CD8-positive, alpha-beta memory T cell (primary cell): ENCODE measurements around the gene CDA. TPM values are rescaled to one million over a fixed set of nuclear protein-coding genes. Genes with fewer than 3 reads are reported as not detected.
A peak's percentile ranks its signal among the peaks of the same experiment; 100 is the strongest.
"Not testable (repeated sequence)": the region's sequence is repeated elsewhere in the genome, so short reads cannot be mapped to it uniquely, and the experiment has no call there.

Experiments
- CTCF ChIA-PET: fragments of 350-600 bp; sonication (Branson Sonifier 250); formaldehyde crosslinking; loops from one replicate; lab custom pipeline; 2021; ENCODE audit warnings: antibody characterized with exemption; lab: Charles Lee
- POLR2A ChIA-PET: fragments of 350-600 bp; sonication (Branson Sonifier 250); formaldehyde crosslinking; loops from one replicate; lab custom pipeline; 2021; ENCODE audit warnings: antibody characterized with exemption; lab: Charles Lee
- DNase-seq, 5 donors: peaks; one replicate each; pipeline versions ENCODE4 v3.0.0 to v3.0.0-alpha.2; 2020 to 2022; ENCODE audit warnings: mixed read lengths in 1 of 5
- H3K27ac ChIP-seq: one replicate; pipeline ENCODE4 v1.7.0; 2013; ENCODE audit warnings: low read depth, mild to moderate bottlenecking, low read length, moderate library complexity
- H3K27me3 ChIP-seq: 2 replicates; pipeline ENCODE4 v1.7.0; 2013; ENCODE audit warnings: low read length, mild to moderate bottlenecking; ENCODE audit not compliant: insufficient read depth, poor library complexity, severe bottlenecking
- H3K36me3 ChIP-seq: 2 replicates; pipeline ENCODE4 v1.7.0; 2013; ENCODE audit warnings: mild to moderate bottlenecking, low read length, moderate library complexity; ENCODE audit not compliant: insufficient read depth
- H3K4me1 ChIP-seq: 2 replicates; pipeline ENCODE4 v1.7.0; 2013; ENCODE audit warnings: mild to moderate bottlenecking, low read length, moderate library complexity; ENCODE audit not compliant: insufficient read depth
- H3K4me3 ChIP-seq: 2 replicates; pipeline ENCODE4 v1.7.0; 2013; ENCODE audit warnings: mild to moderate bottlenecking, low read length
- H3K9me3 ChIP-seq: 2 replicates; pipeline ENCODE4 v1.7.0; 2013; ENCODE audit warnings: mild to moderate bottlenecking, low read length
- H3K27ac Mint-ChIP-seq, 8 donors: one replicate each; pipeline ENCODE4 v1.8.0; 2020 to 2021; ENCODE audit warnings: mixed read lengths in 8 of 8, mild to moderate bottlenecking in 6 of 8, inconsistent platforms in 3 of 8, moderate library complexity in 3 of 8
- H3K27me3 Mint-ChIP-seq, 2 donors: one replicate each; pipeline ENCODE4 v1.8.0; 2020 to 2021; ENCODE audit warnings: mixed read lengths in 2 of 2, mild to moderate bottlenecking in 1 of 2, moderate library complexity in 1 of 2
- H3K36me3 Mint-ChIP-seq, 3 donors: one replicate each; pipeline ENCODE4 v1.8.0; 2020 to 2021; ENCODE audit warnings: mixed read lengths in 3 of 3, inconsistent platforms in 1 of 3, mild to moderate bottlenecking in 1 of 3
- H3K4me1 Mint-ChIP-seq, 3 donors: one replicate each; pipeline ENCODE4 v1.8.0; 2020 to 2021; ENCODE audit warnings: mixed read lengths in 3 of 3, inconsistent platforms in 1 of 3, mild to moderate bottlenecking in 1 of 3
- H3K4me3 Mint-ChIP-seq, 7 donors: one replicate each; pipeline ENCODE4 v1.8.0; 2020 to 2021; ENCODE audit warnings: mixed read lengths in 7 of 7, mild to moderate bottlenecking in 6 of 7, moderate library complexity in 4 of 7, inconsistent platforms in 2 of 7
- H3K9me3 Mint-ChIP-seq, 5 donors: one replicate each; pipeline ENCODE4 v1.8.0; 2020 to 2022; ENCODE audit warnings: mixed read lengths in 5 of 5, mild to moderate bottlenecking in 3 of 5, moderate library complexity in 2 of 5, inconsistent platforms in 1 of 5
- polyA plus RNA-seq: library from polyadenylated mRNA; unstranded; fragments of 300-500 nt; fragmentation: Illumina TruSeq; gene quantifications from one replicate; pipeline ENCODE4 v1.2.3, GENCODE V29; 2021
- total RNA-seq, 2 experiments: library from RNA; stranded (reverse); gene quantifications; one replicate each; pipeline ENCODE4 v1.2.3, GENCODE V29; 2021

Gene CDA
- total and polyA plus RNA-seq, 3 experiments from 2014 or later: not detected

- Mint-ChIP-seq H3K4me3 (no peak overlapping the region), H3K4me1 (no peaks in the 10 kb centered on the region), H3K27me3 (peaks cover 5 to 24% of the 10 kb centered on the region in 2 donors), H3K9me3 (no peaks in the 10 kb centered on the region), H3K27ac (peak overlapping the region in 1 of 8 donors; percentile 76), H3K36me3 (no peaks in the 10 kb centered on the region)
- Histone ChIP-seq H3K36me3 (no peaks in the 10 kb centered on the region), H3K27me3 (no peaks in the 10 kb centered on the region), H3K9me3 (no peaks in the 10 kb centered on the region), H3K4me3 (no peak overlapping the region), H3K4me1 (no peaks in the 10 kb centered on the region), H3K27ac (no peak overlapping the region)
- POLR2A ChIA-PET: no interaction called here
- no peak for DNase-seq
- CTCF ChIA-PET: no interaction called here
Measured at GRCh38 chr1:20603504-20604464, 14.9 kb downstream of the CDA start.

DNA sequence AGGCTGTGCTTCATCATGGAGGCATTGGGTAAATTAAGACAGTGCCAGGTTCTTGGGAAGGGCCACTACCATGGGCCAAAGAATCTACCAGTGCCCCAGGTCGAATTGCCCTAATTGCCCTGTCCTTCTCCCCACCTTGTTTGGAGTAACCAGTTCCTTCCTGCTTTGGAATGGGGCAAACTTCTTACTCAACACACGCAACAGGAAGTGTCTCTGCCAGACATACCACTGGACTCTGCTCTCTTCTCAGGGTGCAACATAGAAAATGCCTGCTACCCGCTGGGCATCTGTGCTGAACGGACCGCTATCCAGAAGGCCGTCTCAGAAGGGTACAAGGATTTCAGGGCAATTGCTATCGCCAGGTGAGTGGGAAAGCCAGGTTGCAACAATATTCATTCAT, 15.8 kb downstream of the CDA start:
- ChIA-PET CTCF (no interaction called here), POLR2A (no interaction called here)
- Mint-ChIP-seq H3K9me3 (no peaks in the 10 kb centered on the region), H3K36me3 (no peaks in the 10 kb centered on the region), H3K27ac (no peak overlapping the region), H3K4me3 (no peak overlapping the region), H3K4me1 (no peaks in the 10 kb centered on the region), H3K27me3 (peaks cover 5 to 23% of the 10 kb centered on the region in 2 donors)
- H3K4me3 ChIP-seq: no peak overlapping the region
- H3K36me3 ChIP-seq: no peaks in the 10 kb centered on the region
- no peak for DNase-seq
- H3K27me3 ChIP-seq: no peaks in the 10 kb centered on the region
- no peaks in the 10 kb centered on the region for H3K9me3 ChIP-seq
- no peak overlapping the region for H3K27ac ChIP-seq
- H3K4me1 ChIP-seq: no peaks in the 10 kb centered on the region

DNA sequence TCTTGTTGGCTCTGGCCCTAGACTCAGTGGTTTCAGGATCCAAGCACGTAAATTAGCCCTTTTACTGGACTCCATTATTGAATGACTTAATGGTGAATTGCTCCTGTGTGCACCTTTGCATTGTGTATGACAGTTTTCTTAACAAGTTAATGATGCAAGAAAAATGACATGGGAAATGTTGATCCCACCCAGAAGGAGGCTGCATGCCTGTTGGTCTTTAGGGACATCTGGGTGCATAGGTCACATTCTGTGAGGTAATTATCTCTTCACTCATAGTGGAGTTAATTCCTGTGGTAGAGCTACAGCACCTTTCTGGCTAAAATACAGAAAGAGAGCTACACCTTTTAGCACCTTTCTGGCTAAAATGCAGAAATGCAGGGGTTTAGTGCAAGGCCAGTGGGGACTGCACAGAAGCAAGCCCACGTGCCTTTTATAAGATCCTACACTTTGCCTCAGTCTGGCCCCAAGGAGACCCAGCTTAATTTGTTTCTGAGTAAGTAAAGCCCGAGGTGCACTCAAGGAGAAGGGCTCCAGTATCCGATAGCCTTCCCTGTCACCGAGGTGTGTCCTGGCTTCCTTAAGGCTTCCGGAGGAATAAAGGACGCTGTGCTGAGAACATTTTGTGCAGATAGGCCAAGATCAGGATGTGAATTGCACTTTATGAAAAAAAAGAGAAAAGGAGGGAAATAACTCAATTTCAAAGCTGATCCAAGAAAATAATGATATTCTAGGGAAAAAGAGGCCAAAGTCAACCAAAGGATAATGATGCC, 18.1 kb downstream of the CDA start:
- H3K4me3 Mint-ChIP-seq, CTCF ChIA-PET, POLR2A ChIA-PET: not testable (repeated sequence)

DNA sequence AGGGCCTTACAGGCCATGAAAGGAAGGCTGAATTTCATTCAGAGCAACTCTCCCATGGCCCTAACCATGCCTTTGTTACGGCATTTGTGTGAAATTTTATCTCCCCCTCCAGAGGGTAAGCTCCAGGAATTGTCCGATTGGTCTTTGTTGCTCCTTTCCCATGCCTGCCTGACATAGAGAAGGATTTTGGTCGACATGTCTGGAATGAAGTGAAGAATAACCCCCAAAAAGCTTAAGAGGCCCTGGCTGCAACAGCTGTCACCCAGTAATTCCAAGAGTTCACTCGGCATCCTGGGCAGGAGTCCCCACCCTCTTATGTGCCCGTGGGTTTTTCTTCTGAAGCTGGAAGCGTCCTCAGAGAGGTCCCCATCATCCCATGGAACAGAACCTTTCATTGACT, 20.6 kb downstream of the CDA start:
- H3K4me1 ChIP-seq: no peaks in the 10 kb centered on the region
- H3K27ac Mint-ChIP-seq: no peak overlapping the region
- H3K27me3 ChIP-seq: no peaks in the 10 kb centered on the region
- no peak overlapping the region for H3K4me3 Mint-ChIP-seq
- DNase-seq: no peak
- no peaks in the 10 kb centered on the region for H3K9me3 Mint-ChIP-seq
- H3K27ac ChIP-seq: no peak overlapping the region
- H3K27me3 Mint-ChIP-seq: peaks cover 2 to 19% of the 10 kb centered on the region in 2 donors
- no peak overlapping the region for H3K4me3 ChIP-seq
- no peaks in the 10 kb centered on the region for H3K9me3 ChIP-seq
- no peaks in the 10 kb centered on the region for H3K36me3 ChIP-seq
- H3K36me3 Mint-ChIP-seq: no peaks in the 10 kb centered on the region
- H3K4me1 Mint-ChIP-seq: no peaks in the 10 kb centered on the region
- ChIA-PET POLR2A (no interaction called here), CTCF (interaction anchor here (1.1 kb wide), 1 partner anchor 9 kb away, joined by 3 read pairs; no protein-coding TSS in a partner anchor)

More for the DNA sequence above, 18.1 kb downstream of the CDA start:
- not testable (repeated sequence) for H3K4me3 ChIP-seq, H3K27ac ChIP-seq, H3K9me3 Mint-ChIP-seq, H3K27ac Mint-ChIP-seq, H3K27me3 ChIP-seq, DNase-seq, H3K9me3 ChIP-seq, H3K36me3 Mint-ChIP-seq, H3K36me3 ChIP-seq, H3K4me1 Mint-ChIP-seq, H3K4me1 ChIP-seq
- H3K27me3 Mint-ChIP-seq: peaks cover 0 to 23% of the 10 kb centered on the region in 2 donors

GRCh38 chr1:20610970-20611369, 22.1 kb downstream of the CDA start:
- ChIA-PET CTCF (no interaction called here), POLR2A (no interaction called here)
- no peaks in the 10 kb centered on the region for H3K9me3 Mint-ChIP-seq

GRCh38 chr1:20611652-20612051, 22.8 kb downstream of the CDA start:
- Histone ChIP-seq H3K4me1 (no peaks in the 10 kb centered on the region), H3K27me3 (no peaks in the 10 kb centered on the region), H3K4me3 (no peak overlapping the region), H3K36me3 (no peaks in the 10 kb centered on the region), H3K27ac (no peak overlapping the region), H3K9me3 (no peaks in the 10 kb centered on the region)
- H3K36me3 Mint-ChIP-seq: no peaks in the 10 kb centered on the region
- DNase-seq: no peak
- CTCF ChIA-PET: no interaction called here
- peaks cover 0 to under 1% (median 0%) of the 10 kb centered on the region in 3 donors for H3K4me1 Mint-ChIP-seq
- H3K27ac Mint-ChIP-seq: no peak overlapping the region
- H3K4me3 Mint-ChIP-seq: no peak overlapping the region
- POLR2A ChIA-PET: no interaction called here
- no peaks in the 10 kb centered on the region for H3K9me3 Mint-ChIP-seq
- peaks cover 3 to 13% of the 10 kb centered on the region in 2 donors for H3K27me3 Mint-ChIP-seq

More at GRCh38 chr1:20610970-20611369, 22.1 kb downstream of the CDA start:
- H3K4me1 Mint-ChIP-seq: no peaks in the 10 kb centered on the region
- no peak overlapping the region for H3K27ac ChIP-seq
- H3K4me1 ChIP-seq: no peaks in the 10 kb centered on the region
- no peak overlapping the region for H3K27ac Mint-ChIP-seq
- H3K9me3 ChIP-seq: no peaks in the 10 kb centered on the region
- no peak for DNase-seq
- H3K4me3 ChIP-seq: no peak overlapping the region
- H3K4me3 Mint-ChIP-seq: no peak overlapping the region
- no peaks in the 10 kb centered on the region for H3K27me3 ChIP-seq
- no peaks in the 10 kb centered on the region for H3K36me3 ChIP-seq
- H3K36me3 Mint-ChIP-seq: no peaks in the 10 kb centered on the region
- H3K27me3 Mint-ChIP-seq: peaks cover 3 to 13% of the 10 kb centered on the region in 2 donors

GRCh38 chr1:20612221-20612746, 23.4 kb downstream of the CDA start:
- ChIA-PET CTCF (interaction anchor here (1.0 kb wide), 1 partner anchor 24 kb away, joined by 3 read pairs; the partner anchor contains the start of gene CDA), POLR2A (no interaction called here)
- Mint-ChIP-seq H3K27ac (no peak overlapping the region), H3K4me1 (peaks cover 0 to 2% (median 0%) of the 10 kb centered on the region in 3 donors), H3K27me3 (peaks cover 5 to 13% of the 10 kb centered on the region in 2 donors), H3K36me3 (no peaks in the 10 kb centered on the region), H3K9me3 (no peaks in the 10 kb centered on the region), H3K4me3 (no peak overlapping the region)
- Histone ChIP-seq H3K9me3 (no peaks in the 10 kb centered on the region), H3K27me3 (no peaks in the 10 kb centered on the region), H3K36me3 (no peaks in the 10 kb centered on the region), H3K4me1 (no peaks in the 10 kb centered on the region), H3K27ac (no peak overlapping the region), H3K4me3 (no peak overlapping the region)
- DNase-seq: no peak
